PC-3 (cell line): Measurements from ENCODE around the gene RASL10A. TPM values are rescaled to one million over a fixed set of nuclear protein-coding genes. Genes with fewer than 3 reads are reported as not detected.

Experiments used
- ATAC-seq: fragments of 200-7000 bp; cut with Tn5 transposase; 2 replicates; pipeline ENCODE4 v1.9.1; 2020; ENCODE audit warnings: mild to moderate bottlenecking, moderate library complexity
- BruUV-seq: library from RNA; stranded (reverse); fragments of 400-500 nt; replicated peaks from 2 replicates; lab custom pipeline; 2021; lab: Mats Ljungman, UMichigan
- CTCF ChIA-PET: fragments of 300-600 bp; sonication (Branson Sonifier 250); formaldehyde crosslinking; loops from one replicate; lab custom pipeline; 2022; ENCODE audit warnings: antibody characterized with exemption; lab: Charles Lee
- POLR2A ChIA-PET: fragments of 300-600 bp; sonication (Branson Sonifier 250); formaldehyde crosslinking; loops from one replicate; lab custom pipeline; 2022; ENCODE audit warnings: antibody characterized with exemption; ENCODE audit not compliant: unreplicated experiment; lab: Charles Lee
- DNase-seq: peaks from one replicate; pipeline ENCODE4 v3.0.0-alpha.2; 2015
- H2AFZ ChIP-seq: fragments of 300-600 bp; sonication (generic); 2 replicates; pipeline ENCODE4 v1.6.0; 2016; ENCODE audit warnings: antibody characterized with exemption, low read length
- H3F3A ChIP-seq: fragments of 300-600 bp; sonication (generic); one replicate; pipeline ENCODE4 v1.6.0; 2017; ENCODE audit warnings: antibody characterized with exemption, low read length, control low read depth, mild to moderate bottlenecking; ENCODE audit not compliant: unreplicated experiment
- H3K27ac ChIP-seq: fragments of 300-600 bp; sonication (generic); 2 replicates; pipeline ENCODE4 v1.5.1; 2016; ENCODE audit warnings: mild to moderate bottlenecking, low read length
- H3K27me3 ChIP-seq: fragments of 300-600 bp; sonication (generic); 2 replicates; pipeline ENCODE4 v1.6.1; 2016; ENCODE audit warnings: low read length, mixed read lengths
- H3K36me3 ChIP-seq: fragments of 300-600 bp; sonication (generic); 2 replicates; pipeline ENCODE4 v1.6.1; 2016; ENCODE audit warnings: low read depth, mixed run types, low read length, mixed read lengths
- H3K4me1 ChIP-seq: fragments of 300-600 bp; sonication (generic); 2 replicates; pipeline ENCODE4 v1.5.1; 2016; ENCODE audit warnings: low read length; ENCODE audit not compliant: insufficient read depth
- H3K4me2 ChIP-seq: fragments of 300-600 bp; sonication (generic); 2 replicates; pipeline ENCODE4 v1.6.0; 2016; ENCODE audit warnings: low read length
- H3K4me3 ChIP-seq: fragments of 300-600 bp; sonication (generic); 2 replicates; pipeline ENCODE4 v1.5.1; 2016; ENCODE audit warnings: mild to moderate bottlenecking, low read length, mixed read lengths
- H3K79me2 ChIP-seq: fragments of 300-600 bp; sonication (generic); 2 replicates; pipeline ENCODE4 v1.6.1; 2017; ENCODE audit warnings: low read length, mixed read lengths
- H3K9ac ChIP-seq: fragments of 300-600 bp; sonication (generic); 2 replicates; pipeline ENCODE4 v1.6.0; 2016; ENCODE audit warnings: mild to moderate bottlenecking, low read length
- H3K9me2 ChIP-seq: fragments of 300-600 bp; sonication (generic); replicated peaks from 2 replicates; pipeline ENCODE4 v1.6.1; 2016; ENCODE audit warnings: mixed run types, low read length, mixed read lengths
- H3K9me3 ChIP-seq: fragments of 300-600 bp; sonication (generic); 2 replicates; pipeline ENCODE4 v1.6.1; 2016; ENCODE audit warnings: low read length, mixed read lengths
- H4K20me1 ChIP-seq: fragments of 300-600 bp; sonication (generic); 2 replicates; pipeline ENCODE4 v1.6.1; 2016; ENCODE audit warnings: low read length, mixed read lengths
- EZH2 ChIP-seq: fragments of 300-600 bp; sonication (generic); IDR thresholded peaks from one replicate; pipeline ENCODE4 v1.6.1; 2017; ENCODE audit warnings: antibody characterized with exemption, mild to moderate bottlenecking, low read length; ENCODE audit not compliant: unreplicated experiment
- EZH2phosphoT487 ChIP-seq: fragments of 300-600 bp; sonication (generic); IDR thresholded peaks from 2 replicates; pipeline ENCODE4 v1.6.1; 2018; ENCODE audit warnings: mild to moderate bottlenecking, antibody characterized with exemption, low read length, borderline replicate concordance
- intact Hi-C: fragments of 100-400 bp; cut with micrococcal nuclease; formaldehyde crosslinking; loops from 2 replicates; pipeline ENCODE4 v1.9.0; 2023
- total RNA-seq: library from RNA; depleted of rRNA; stranded (reverse); fragments of >200 nt; gene quantifications from 2 replicates; pipeline ENCODE4 v1.2.3, GENCODE V29; 2014
- TF ChIP-seq, protein P1 (sequence below): fragments of 300-600 bp; sonication (generic); conservative IDR thresholded peaks from 2 replicates; pipeline ENCODE4 v1.5.1; 2017; ENCODE audit warnings: antibody characterized with exemption, low read depth, mild to moderate bottlenecking, low read length

RASL10A gene
- total RNA-seq, 1 experiment from 2014 or later = not detected

GRCh38 chr22:29353860-29354259 lies 38.4 kb upstream of the RASL10A start:
- Histone ChIP-seq H3K4me1 (peaks cover 5% of the 10 kb centered on the region), H3K27me3 (no peaks in the 10 kb centered on the region), H3K9me3 (no peaks in the 10 kb centered on the region), H3K4me2 (no peak overlapping the region), H3K9ac (no peak overlapping the region), H3K4me3 (no peak overlapping the region), H3K9me2 (no peaks in the 10 kb centered on the region), H2AFZ (no peak overlapping the region), H3K79me2 (no peaks in the 10 kb centered on the region), H3F3A (no peaks in the 10 kb centered on the region), H4K20me1 (no peaks in the 10 kb centered on the region), H3K36me3 (peaks cover 15% of the 10 kb centered on the region), H3K27ac (no peak overlapping the region)
- intact Hi-C loops = no loop called here
- no TSS peak for BruUV-seq
- DNase-seq = no peak
- ChIA-PET POLR2A (no interaction called here), CTCF (no interaction called here)
- TF ChIP-seq EZH2 (no peak), EZH2phosphoT487 (no peak)
- TF ChIP-seq, protein P1, sequence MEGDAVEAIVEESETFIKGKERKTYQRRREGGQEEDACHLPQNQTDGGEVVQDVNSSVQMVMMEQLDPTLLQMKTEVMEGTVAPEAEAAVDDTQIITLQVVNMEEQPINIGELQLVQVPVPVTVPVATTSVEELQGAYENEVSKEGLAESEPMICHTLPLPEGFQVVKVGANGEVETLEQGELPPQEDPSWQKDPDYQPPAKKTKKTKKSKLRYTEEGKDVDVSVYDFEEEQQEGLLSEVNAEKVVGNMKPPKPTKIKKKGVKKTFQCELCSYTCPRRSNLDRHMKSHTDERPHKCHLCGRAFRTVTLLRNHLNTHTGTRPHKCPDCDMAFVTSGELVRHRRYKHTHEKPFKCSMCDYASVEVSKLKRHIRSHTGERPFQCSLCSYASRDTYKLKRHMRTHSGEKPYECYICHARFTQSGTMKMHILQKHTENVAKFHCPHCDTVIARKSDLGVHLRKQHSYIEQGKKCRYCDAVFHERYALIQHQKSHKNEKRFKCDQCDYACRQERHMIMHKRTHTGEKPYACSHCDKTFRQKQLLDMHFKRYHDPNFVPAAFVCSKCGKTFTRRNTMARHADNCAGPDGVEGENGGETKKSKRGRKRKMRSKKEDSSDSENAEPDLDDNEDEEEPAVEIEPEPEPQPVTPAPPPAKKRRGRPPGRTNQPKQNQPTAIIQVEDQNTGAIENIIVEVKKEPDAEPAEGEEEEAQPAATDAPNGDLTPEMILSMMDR = no peak
- ATAC-seq = no peak

GRCh38 chr22:29353286-29353685 lies 37.8 kb upstream of the RASL10A start:
- Histone ChIP-seq H3K79me2 (no peaks in the 10 kb centered on the region), H3K27ac (no peak overlapping the region), H3K4me2 (no peak overlapping the region), H3K9me3 (no peaks in the 10 kb centered on the region), H3K9me2 (no peaks in the 10 kb centered on the region), H3K4me3 (no peak overlapping the region), H3K27me3 (no peaks in the 10 kb centered on the region), H3K36me3 (peaks cover 13% of the 10 kb centered on the region), H3F3A (no peaks in the 10 kb centered on the region), H3K9ac (no peak overlapping the region), H3K4me1 (peaks cover 11% of the 10 kb centered on the region), H4K20me1 (no peaks in the 10 kb centered on the region), H2AFZ (no peak overlapping the region)
- DNase-seq (no peak), ATAC-seq (no peak)
- CTCF ChIA-PET = interaction anchor here (0.7 kb wide), 1 partner anchor 201 kb away, joined by 3 read pairs; no protein-coding TSS in a partner anchor
- TF ChIP-seq EZH2 (no peak), EZH2phosphoT487 (no peak)
- TF ChIP-seq, protein P1 = no peak
- intact Hi-C loops = no loop called here
- POLR2A ChIA-PET = no interaction called here
- BruUV-seq = no TSS peak

DNA sequence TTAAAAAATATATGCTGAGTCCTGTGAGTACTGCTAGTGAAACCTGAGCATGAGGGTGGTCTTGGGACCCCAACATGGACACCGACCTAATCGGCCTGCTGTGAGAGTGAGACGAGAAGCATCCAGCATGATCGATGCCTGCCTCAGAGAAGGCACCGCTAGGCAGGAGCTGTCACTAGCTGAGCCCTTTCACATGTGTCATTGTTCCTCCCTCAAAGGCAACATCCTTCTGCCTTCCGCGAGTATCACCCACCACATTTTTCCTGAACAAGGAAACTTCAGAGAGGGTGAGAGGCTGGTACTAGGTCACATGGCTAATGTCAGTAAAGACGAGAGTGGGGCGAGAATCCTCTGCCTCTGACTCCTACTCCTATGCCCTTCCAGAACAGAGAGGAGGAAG lies 37.3 kb upstream of the RASL10A start:
- no peaks in the 10 kb centered on the region for H3K9me3 ChIP-seq
- ATAC-seq (no peak), DNase-seq (no peak)
- H4K20me1 ChIP-seq = no peaks in the 10 kb centered on the region
- no peak overlapping the region for H3K27ac ChIP-seq
- CTCF ChIA-PET = interaction anchor here (0.7 kb wide), 1 partner anchor 202 kb away, joined by 3 read pairs; no protein-coding TSS in a partner anchor
- BruUV-seq = no TSS peak
- POLR2A ChIA-PET = no interaction called here
- intact Hi-C loops = no loop called here
- TF ChIP-seq EZH2phosphoT487 = no peak
- TF ChIP-seq, protein P1 = no peak
- no peak for TF ChIP-seq EZH2
- no peak overlapping the region for H2AFZ ChIP-seq
- peaks cover 17% of the 10 kb centered on the region for H3K36me3 ChIP-seq
- no peaks in the 10 kb centered on the region for H3F3A ChIP-seq
- H3K79me2 ChIP-seq = no peaks in the 10 kb centered on the region
- no peak overlapping the region for H3K9ac ChIP-seq
- H3K27me3 ChIP-seq = no peaks in the 10 kb centered on the region
- no peak overlapping the region for H3K4me2 ChIP-seq
- no peak overlapping the region for H3K4me3 ChIP-seq
- no peaks in the 10 kb centered on the region for H3K9me2 ChIP-seq
- peaks cover 13% of the 10 kb centered on the region for H3K4me1 ChIP-seq
